GM23338 (cell line): ENCODE measurements around the gene EPHA3.

Experiments used
- CREB1 ChIP-seq: fragments of 250-450 bp; sonication (Bioruptor Pico); IDR thresholded peaks from 2 replicates; pipeline ENCODE4 v1.5.0; 2020; ENCODE audit warnings: low read depth, mild to moderate bottlenecking, moderate library complexity
- CTCF ChIP-seq, 2 experiments: fragments of 200-600 bp in 1 of 2; sonication (generic) in 1 of 2; conservative IDR thresholded peaks; 2 replicates each; pipeline versions ENCODE4 v1.5.1 to v1.6.1; 2016 to 2017; ENCODE audit warnings: antibody characterized with exemption in 2 of 2, low read depth in 2 of 2, mild to moderate bottlenecking in 2 of 2, moderate library complexity in 1 of 2
- ETS1 ChIP-seq: IDR thresholded peaks from 2 replicates; pipeline ENCODE4 v1.6.1; 2016; ENCODE audit warnings: antibody characterized with exemption
- EZH2 ChIP-seq: fragments of 200-600 bp; sonication (generic); IDR thresholded peaks from one replicate; pipeline ENCODE4 v1.8.0; 2017; ENCODE audit warnings: antibody characterized with exemption, mild to moderate bottlenecking, low read depth; ENCODE audit not compliant: unreplicated experiment
- EZH2phosphoT487 ChIP-seq: fragments of 200-600 bp; sonication (generic); IDR thresholded peaks from one replicate; pipeline ENCODE4 v1.8.1; 2018; ENCODE audit warnings: antibody characterized with exemption; ENCODE audit not compliant: unreplicated experiment
- JUNB ChIP-seq: IDR thresholded peaks from one replicate; pipeline ENCODE4 v1.6.1; 2016; ENCODE audit warnings: antibody characterized with exemption; ENCODE audit not compliant: unreplicated experiment
- POLR2AphosphoS5 ChIP-seq: IDR thresholded peaks from 2 replicates; pipeline ENCODE4 v1.6.1; 2016; ENCODE audit warnings: antibody characterized with exemption, low read depth
- REST ChIP-seq: IDR thresholded peaks from one replicate; pipeline ENCODE4 v1.6.1; 2018; ENCODE audit warnings: antibody characterized with exemption; ENCODE audit not compliant: unreplicated experiment
- STAT1 ChIP-seq: IDR thresholded peaks from one replicate; pipeline ENCODE4 v1.6.1; 2016; ENCODE audit warnings: antibody characterized with exemption; ENCODE audit not compliant: unreplicated experiment

- TF ChIP-seq CTCF (conservative IDR thresholded peaks at IDR 0.05; ENCODE audit: low read depth in 2 of 2) (no peak), EZH2 (no peak), REST (no peak), POLR2AphosphoS5 (no peak), STAT1 (no peak), CREB1 (CRISPR knock-in tag) (no peak), EZH2phosphoT487 (no peak), JUNB (no peak), ETS1 (no peak)
Measured at GRCh38 chr3:89335693-89336092, 228.3 kb downstream of the EPHA3 start.
